Pulmonary artery endothelial cell (primary cell): ENCODE measurements around the gene BAZ1A. TPM values are rescaled to one million over a fixed set of nuclear protein-coding genes. Genes with fewer than 3 reads are reported as not detected.

Source experiments
- DNase-seq: peaks from one replicate; pipeline ENCODE4 v3.0.0-alpha.2; 2011; ENCODE audit warnings: low read depth, low spot score
- total RNA-seq: library from RNA; depleted of rRNA; stranded (reverse); fragments of >200 nt; gene quantifications from 2 replicates; pipeline ENCODE4 v1.2.3, GENCODE V29; 2014

Gene BAZ1A, protein sequence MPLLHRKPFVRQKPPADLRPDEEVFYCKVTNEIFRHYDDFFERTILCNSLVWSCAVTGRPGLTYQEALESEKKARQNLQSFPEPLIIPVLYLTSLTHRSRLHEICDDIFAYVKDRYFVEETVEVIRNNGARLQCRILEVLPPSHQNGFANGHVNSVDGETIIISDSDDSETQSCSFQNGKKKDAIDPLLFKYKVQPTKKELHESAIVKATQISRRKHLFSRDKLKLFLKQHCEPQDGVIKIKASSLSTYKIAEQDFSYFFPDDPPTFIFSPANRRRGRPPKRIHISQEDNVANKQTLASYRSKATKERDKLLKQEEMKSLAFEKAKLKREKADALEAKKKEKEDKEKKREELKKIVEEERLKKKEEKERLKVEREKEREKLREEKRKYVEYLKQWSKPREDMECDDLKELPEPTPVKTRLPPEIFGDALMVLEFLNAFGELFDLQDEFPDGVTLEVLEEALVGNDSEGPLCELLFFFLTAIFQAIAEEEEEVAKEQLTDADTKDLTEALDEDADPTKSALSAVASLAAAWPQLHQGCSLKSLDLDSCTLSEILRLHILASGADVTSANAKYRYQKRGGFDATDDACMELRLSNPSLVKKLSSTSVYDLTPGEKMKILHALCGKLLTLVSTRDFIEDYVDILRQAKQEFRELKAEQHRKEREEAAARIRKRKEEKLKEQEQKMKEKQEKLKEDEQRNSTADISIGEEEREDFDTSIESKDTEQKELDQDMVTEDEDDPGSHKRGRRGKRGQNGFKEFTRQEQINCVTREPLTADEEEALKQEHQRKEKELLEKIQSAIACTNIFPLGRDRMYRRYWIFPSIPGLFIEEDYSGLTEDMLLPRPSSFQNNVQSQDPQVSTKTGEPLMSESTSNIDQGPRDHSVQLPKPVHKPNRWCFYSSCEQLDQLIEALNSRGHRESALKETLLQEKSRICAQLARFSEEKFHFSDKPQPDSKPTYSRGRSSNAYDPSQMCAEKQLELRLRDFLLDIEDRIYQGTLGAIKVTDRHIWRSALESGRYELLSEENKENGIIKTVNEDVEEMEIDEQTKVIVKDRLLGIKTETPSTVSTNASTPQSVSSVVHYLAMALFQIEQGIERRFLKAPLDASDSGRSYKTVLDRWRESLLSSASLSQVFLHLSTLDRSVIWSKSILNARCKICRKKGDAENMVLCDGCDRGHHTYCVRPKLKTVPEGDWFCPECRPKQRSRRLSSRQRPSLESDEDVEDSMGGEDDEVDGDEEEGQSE (N-terminal part only)
- 51.5 and 68.9 TPM in 2 replicates for total RNA-seq

DNA sequence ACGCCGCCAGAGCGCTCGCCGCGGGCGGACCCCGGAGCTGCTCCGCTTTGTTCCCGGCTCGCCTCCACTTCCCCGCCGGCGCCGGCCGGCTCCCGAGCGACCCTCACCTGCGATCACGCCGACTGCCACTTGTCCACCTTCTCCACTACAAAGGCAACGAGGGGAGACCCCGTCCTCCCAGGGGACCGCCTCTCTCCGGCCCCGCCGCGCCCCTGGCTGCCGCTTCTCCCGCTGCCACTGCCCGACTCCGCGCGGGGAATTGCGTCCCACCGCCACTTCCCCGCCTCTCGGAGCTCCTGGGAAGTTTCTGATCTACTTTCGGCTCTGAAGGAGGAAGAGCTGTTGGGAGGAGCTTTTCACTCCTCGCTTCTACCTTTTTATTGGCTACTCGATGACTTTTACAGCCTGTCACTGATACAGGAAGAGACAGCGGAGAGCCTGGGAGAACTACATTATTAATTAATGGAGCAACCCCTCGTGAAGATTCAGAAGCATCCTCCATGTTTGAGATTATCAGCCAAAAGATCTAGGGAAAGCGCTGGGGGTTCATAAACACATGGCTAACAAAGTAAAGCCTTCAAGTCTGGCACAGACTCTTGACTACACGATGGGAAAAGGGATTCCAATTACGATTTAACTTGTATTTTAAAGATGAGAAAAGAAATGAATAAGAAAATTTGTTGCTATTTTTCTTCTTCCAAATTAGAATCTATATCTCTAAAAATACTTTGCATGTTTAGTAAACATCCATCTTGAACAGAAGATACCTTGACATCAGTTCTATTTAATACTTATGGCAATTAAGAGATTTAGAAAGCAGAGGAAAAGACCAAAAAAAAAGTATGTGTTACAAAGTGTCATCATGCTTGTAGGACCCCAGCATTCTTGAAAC, at the start of gene BAZ1A:
Gene BAZ1A (minus strand): TSS at position 330 of the 892 bp plus-strand sequence. CDS start 756 bp downstream, outside the sequence.
- DNase-seq, result peak; percentile 73

DNA sequence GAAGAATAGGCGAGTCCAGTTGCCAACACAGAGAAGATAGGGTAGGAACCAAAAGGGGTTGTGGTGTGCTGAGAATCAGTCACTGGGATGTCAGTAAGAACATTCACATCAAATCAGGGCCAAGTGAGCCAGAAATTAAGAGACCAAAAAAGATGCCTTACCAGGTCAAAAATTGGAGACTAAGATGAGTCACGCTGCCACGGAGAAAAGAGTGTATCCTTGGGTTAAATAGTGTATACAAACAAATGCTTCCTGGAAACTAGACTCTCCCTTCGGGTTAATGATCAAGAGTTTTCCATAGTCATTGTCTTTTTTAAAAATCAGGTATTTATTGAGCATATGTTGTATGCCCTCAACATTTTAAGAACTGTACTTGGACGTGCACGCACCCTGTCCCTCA, 45.2 kb upstream of the BAZ1A start:
- DNase-seq, result no peak

DNA sequence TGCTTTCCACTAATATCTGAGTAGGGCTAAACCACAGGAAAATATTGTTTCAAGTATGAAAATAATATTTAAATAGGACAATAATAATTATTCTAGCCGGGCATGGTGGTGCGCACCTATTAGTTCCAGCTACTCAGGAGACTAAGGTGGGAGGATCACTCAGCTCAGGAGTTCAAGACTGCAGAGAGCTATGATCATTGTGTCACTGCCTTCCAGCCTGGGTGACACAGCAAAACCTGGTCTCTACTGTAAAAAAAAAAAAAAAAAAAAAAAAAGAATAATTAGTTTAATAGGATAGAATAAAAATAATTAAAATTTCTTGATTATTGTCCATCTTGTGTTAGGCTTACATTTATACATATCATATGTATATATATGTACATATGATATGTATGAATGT, 38.5 kb upstream of the BAZ1A start:
- DNase-seq, result no peak

GRCh38 chr14:34912966-34913365, 37.8 kb upstream of the BAZ1A start:
- DNase-seq, result no peak

GRCh38 chr14:34912182-34912581, 37.0 kb upstream of the BAZ1A start:
- no peak for DNase-seq

DNA sequence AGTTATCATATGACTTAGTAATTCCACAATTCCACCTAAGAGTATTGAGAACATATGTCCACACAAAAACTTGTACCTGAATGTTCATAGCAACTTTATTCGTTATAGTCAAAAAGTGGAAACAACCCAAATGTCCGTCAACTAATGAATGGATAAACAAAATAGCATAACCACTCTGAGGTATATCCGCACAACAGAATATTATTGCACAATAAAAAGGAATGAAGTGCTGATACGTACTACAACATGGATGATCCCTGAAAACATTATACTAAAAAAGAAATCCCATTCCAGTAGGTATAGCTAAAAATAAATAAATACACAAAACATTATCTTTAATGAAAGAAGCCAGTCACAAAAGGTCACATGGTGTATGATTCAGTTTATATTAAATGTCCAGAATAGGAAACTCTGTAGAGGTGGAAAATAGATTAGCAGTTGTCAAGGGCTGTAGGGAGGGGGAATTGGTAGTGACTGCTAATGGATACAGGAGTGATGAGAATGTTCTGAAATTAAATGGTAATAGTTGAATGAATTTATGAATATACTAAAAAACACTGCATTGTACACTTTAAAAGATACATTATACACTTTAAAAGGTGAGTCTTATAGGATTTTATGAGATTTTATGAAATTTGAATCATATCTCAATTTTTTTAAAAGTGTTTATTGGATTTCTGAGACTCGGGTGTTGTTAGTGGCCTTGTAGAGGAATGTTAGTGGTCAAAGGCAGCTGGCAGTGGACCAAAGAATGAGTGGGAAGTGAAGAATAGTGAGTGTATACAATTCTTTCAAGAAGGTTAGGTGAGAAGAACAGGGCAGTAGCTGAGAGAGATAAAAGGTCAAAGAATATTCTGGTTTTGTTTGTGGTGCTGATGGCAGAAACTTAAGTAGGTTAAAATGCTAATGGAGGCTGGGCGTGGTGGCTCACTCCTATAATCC, 36.3 kb upstream of the BAZ1A start:
- DNase-seq, result no peak

DNA sequence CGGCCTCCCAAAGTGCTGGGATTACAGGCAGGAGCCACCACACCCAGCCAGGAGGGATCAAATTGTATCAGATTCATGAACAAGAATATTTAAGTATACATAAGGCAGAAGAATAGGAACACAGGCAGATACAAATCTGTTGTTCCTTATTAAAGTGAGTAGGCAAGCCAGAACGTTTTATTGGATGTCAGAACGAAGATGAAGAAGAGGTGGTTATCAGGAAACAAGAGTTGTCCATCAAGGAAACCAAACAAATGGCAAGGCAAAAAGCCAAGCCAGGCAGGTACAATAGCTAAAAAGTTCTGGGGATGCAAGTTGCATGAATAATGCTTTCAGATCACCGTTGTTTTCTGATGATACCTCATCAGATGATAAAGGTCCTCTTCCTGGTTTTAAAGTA, 31.1 kb upstream of the BAZ1A start:
- DNase-seq, result no peak

GRCh38 chr14:34895277-34895676, 20.1 kb upstream of the BAZ1A start:
- DNase-seq, result no peak

DNA sequence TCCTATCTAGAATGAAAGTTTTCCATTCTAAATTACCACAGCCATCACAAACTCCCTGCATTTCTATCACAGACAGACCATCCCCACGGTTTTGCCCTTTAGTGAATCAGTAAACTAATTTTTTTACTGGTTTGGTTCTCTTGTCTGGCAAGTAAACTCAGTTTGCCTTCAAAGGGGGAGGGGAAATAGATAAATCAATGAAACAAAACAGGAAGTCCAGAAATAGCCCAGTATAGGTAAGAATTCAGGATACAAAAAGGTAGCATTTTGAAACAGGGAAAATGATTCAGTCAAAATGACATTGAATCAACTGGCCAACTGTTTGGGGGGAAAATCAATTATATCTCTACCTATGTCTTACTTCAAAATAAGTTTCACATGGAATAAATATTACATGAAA, 15.8 kb upstream of the BAZ1A start:
- DNase-seq, result no peak

DNA sequence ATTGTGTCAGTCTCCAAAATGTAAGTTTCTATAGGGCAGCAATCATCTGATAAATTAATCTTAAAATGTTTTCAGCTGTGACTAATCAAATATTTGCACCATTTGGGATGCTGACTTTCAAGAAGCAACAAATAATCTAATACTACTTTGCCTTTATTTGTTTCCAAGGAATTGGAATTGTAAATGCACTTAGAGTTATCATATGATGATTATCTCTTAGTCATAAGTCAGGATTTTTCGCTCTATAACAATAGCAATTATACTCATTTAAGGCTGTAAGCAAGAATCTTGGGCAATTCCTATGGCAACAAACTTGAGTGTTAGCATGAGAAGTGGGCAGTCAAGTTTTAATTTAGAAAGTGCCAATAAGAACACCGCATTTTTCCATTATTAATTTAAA, 13.0 kb upstream of the BAZ1A start:
- DNase-seq, result no peak

GRCh38 chr14:34883954-34884353, 8.8 kb upstream of the BAZ1A start:
- DNase-seq, result no peak

DNA sequence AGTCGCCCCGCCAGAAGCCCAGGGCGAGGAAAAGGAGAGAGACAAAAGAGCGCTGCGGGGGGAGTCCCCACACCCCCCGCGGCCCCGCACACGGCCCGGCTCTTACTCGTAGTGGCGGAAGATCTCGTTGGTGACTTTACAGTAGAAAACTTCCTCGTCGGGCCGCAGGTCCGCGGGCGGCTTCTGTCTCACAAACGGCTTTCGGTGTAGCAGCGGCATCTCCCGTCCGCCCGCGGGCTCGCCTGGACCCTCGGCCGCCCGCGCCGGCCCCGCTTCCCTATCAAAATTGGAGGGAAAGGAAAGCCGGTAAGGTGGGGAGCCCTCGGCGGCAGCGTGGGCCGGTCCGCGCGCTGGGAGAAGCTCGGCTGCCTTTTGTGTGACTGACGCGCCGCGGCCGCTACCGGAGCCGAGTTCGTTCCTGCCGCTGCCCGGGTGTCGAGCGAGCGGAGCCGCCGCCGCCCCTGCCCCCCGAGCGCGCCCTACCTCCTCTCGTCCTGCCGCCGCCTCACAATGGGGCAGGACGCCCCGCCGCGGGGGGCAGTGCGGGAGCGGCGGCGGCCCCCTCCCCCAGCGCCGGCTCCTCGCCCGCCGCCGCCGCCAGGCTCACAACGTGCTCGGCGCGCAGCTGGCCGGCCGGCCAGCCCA, 652 bp downstream of the BAZ1A start:
- DNase-seq, result no peak

GRCh38 chr14:34873589-34874385, 1.4 kb downstream of the BAZ1A start:
- DNase-seq, result no peak

DNA sequence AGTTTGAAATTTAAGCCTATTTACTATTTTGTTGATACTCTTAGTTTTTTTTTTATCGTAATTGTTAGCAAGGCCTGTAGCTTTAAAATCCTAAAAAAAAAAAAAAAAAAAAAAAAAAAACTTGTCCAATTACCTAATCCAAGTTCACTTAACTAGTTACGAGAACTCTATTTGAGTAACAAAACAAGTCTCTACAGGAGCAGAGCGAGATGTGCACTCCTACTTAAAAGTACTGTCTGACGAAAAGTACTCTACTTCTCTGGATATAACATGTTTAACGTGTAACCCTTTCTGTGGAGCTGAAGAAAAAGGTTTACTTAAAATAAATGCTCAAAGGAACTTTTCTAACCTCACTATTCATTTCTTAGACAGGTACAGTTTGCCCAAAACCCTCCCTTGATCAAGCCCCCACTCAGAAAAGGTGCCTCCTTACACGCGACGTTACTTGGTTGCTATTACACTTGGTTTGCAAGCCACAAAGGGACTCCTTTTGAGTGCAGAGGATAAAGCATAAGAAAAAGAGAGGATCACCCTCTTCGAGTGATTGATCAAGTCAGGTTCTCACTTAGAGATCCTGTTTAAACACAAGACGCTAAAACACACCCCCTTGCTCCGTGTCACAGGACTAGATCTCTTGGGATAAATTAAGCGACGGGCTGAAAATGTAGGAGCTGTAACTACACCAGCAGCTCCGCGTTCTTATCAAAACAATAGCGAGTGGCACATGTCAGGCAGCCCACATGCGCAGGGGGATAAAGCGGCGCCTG, 2.2 kb downstream of the BAZ1A start:
- no peak for DNase-seq

DNA sequence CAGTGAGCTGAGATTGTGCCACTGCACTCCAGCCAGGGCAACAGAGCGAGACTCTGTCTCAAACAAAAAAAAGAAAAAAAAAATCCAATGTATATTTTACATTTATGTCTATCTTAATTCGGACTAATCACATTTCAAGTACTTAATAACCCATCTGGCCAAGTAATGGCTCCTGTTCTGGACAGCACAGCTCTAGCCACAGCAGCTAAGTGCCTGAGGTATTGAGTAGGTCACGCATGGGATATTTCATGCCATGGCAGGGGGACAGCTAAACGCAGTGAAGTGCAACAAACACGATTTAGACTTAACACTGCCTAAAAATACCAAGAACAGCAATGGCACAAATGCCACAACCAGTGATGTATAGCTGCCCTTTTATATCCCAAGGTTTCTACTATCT, 8.0 kb downstream of the BAZ1A start:
- DNase-seq, result no peak

DNA sequence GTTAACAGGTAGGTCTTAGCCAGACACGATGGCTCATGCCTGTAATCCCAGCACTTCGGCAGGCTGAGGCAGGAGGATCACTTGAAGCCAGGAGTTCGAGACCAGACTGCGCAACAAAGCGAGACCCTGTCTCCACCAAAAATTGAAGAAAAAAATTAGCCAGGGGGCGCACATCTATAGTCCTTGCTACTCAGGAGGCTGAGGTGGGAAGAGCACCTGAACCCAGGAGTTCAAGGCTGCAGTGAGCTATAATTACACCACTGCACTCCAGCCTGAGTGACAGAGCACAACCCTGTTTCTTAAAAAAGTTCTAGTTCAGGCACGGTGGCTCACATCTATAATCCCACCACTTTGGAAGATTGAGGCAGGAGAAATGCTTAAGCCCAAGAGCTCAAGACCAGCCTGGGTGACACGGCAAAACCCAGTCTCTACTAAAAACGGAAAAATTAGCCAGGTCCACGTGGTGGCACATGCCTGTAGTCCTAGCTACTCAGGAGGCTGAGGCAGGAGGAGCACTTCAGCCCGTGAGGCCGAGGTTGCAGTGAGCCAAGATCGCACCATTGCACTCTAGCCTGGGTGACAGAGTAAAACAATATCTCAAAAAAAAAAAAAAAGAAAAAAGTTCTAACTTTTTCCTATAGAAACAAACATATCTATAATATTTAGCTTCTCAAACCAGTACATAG, 9.1 kb downstream of the BAZ1A start:
- DNase-seq, result no peak

GRCh38 chr14:34863844-34864243, 11.3 kb downstream of the BAZ1A start:
- no peak for DNase-seq
